Measurements from ENCODE around the gene SUCLA2.
A peak's percentile ranks its signal among the peaks of the same experiment; 100 is the strongest.
"Not testable (repeated sequence)": the region's sequence is repeated elsewhere in the genome, so short reads cannot be mapped to it uniquely, and the experiment has no call there.

Gene SUCLA2

DNA sequence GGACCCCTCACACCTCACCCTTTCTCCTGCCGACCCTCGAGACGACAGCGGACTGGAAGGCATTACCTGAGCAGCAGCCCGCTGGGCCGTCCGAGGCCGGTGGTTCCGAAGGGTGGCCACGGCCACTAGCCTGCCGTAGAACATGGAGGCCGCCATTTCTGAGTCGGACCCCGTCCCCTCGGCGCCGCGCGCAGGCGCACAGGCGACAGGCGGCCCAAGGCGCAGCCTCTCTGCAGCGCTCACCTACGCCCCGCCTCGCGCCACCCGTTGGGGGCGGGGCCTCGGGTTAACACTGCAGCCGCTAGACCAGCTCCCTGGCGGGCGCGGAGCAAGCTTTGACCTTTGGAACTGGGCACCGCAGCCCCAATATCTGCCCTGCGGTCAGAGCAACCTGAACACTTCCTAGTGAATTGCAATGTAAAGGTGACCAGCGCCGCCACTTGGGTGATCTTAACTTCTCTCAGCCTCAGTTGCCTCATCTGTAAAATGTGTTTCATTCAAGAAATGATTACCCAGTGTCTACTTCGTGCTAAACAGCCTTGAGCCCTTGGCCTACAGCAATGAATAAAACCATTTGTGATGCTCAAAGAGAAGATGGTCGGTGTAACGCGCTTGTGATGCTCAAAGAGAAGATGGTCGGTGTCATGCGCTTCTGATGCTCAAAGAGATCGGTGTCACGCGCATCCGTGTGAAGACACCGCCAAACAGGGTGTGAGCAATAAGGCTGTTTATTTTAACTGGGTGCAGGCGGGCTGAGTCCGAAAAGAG, at the start of gene SUCLA2:
Gene SUCLA2 (minus strand): TSS at position 160 of the 768 bp plus-strand sequence. CDS start 4 bp downstream, at position 156.
- DNase-seq, result peak; percentile 96

DNA sequence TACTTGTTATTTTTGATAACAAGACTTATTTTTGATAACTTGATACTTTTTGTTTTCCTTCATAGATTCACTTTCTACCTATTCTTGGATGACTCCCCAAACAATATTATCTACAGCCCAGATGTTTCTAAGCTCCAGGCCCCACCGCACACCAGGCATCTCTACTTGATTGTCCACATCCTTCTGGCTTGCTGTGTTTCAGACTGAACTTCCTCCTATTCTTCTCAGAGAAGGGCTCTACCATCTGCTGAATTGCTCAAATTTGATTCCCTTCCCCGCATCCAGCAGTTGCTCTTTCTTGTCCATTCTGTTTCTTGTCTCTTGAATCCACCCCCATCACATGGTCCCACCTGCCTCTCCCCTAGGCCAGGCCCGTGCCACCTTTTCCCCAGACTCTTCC, 49.5 kb upstream of the SUCLA2 start:
- DNase-seq, result no peak

DNA sequence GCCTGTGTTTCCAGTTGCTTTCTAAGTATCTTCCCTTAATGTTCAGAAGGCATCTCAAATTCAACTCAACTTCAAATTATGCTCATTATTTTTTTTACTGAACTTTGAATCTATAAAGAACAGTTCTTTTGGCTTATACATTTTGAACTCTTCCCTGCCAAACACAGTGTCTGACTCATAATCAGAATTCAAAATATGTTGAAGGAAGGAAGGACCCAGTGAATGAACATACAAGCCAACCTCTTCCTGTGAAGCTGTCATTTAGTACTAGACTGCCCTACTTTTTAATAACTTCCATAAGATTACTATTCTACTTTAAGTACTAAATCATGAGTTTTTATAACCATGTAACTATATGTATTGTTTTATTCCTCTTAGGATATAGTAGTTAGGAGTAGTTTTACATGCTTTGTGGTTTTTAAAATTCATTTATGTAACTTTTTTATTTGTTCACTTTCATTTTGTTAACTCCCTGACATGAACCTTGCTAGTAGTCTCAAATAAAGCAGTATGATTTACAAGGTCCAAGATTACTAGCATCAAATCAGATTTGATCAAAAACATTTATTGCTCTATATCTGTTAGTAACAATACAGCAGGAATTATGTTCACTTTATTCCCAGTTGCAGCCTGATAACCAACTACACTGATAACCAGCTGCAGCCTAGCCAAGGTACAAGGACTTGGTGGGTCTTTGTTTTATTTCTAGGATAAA, 42.9 kb upstream of the SUCLA2 start:
- no peak for DNase-seq

DNA sequence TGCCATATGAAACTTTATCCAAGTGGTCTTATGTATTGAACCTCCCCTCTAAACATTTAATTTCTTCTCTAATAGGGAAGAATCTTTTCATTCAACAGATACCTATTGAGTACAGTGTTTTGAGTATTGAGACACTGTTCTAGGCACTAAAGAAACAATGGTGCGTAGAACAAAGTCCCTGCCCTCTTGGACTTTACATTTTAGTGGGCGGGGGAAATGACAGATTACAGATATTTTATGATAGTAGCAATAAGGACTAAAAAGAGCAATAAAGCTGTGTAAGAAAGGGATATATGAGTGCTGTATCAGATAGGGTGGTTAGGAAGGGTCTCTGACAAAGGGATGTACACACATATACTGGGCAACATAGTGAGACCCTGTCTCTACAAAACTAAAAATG, 41.8 kb upstream of the SUCLA2 start:
- DNase-seq, result no peak

DNA sequence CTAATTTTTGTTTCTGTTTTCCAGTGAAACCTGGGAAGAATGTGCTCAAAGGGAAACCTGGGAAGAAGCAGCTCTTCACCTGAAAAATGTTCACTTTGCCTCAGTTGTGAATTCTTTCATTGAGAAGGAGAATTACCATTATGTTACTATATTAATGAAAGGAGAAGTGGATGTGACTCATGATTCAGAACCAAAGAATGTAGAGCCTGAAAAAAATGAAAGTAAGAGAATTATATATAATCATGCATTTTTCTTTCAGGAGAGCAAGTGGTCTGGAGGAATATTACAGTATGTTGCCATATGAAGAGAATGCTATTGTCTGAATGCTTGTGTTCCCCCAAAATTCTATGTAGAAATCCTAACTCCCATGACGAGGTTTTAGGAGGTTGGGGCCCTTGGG, 39.8 kb upstream of the SUCLA2 start:
- DNase-seq, result no peak

DNA sequence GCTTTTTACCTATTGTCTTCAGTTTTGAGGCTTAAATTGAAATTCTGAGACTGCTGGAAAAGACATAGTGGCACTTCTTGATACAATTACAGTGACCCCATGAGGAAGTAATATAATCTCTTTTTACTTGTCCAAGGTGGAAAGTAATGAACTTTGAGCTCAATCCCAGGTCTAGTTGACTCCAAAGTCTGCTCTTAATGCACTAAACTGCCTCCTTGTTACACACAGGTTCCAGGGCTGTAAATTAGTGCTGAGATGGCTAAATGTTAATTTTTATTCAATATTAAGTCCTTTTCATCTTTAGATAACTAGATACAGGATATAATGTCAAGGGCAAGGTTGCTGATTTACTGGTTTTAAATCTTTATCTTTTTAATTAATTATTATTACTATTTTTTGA, 39.0 kb upstream of the SUCLA2 start:
- no peak for DNase-seq

DNA sequence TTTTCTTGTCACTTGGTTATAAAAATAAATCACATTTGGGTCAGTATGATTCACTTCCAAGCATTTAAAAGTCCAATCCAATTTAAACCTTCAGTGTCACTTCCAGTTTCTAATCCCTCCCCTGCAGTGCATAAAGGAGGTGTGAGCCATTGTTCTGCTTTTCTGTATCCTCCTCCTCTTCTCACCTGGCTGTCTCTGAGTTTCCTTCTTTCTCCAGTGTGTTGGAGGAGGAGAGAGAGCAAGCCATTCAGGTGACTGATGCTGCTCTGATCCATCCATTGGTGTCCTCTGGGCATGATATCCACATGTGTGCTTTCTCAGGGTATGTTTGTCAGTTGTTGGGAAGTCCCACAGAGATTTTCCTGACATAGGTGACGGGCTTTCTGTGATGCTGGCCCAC, 37.7 kb upstream of the SUCLA2 start:
- DNase-seq, result no peak

DNA sequence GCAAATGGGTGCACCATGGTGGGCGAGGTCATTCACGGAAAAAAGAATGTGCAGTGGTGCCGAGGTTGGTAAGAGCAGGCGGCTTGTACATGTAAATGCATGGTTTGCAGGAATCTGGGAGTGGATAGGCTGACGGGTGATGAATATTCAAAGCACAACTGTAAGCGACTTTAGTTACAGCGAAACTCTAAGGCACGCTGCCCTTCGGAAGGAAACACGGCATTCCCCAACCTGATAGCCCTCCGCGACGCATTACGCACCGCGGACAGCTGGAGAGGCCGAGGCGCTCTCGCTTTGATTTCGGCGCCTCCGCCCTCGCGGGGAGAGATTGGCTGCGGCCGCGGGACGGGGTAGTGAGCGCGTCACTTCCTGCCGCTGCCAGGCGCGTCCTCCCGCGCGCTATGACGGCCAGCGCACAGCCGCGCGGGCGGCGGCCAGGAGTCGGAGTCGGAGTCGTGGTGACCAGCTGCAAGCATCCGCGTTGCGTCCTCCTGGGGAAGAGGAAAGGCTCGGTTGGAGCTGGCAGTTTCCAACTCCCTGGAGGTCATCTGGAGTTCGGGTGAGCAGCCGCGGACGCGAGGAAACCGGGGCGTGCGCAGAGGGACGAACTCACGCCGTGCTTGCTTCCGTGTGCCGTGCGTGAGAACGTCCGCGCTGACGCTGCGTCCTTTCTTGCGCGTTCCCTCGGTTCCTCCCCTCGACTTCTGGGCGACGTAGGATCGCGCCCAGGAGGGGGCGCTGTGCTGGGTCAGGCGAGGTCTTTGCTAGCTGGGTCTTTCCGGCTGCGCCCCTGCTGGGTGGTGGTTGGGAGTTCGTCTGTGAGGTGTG, 36.5 kb upstream of the SUCLA2 start, which contains the start of gene NUDT15:
Gene NUDT15 (plus strand): TSS at position 381 of the 828 bp plus-strand sequence. CDS start 21 bp downstream, at position 402.
- peak; percentile 99 for DNase-seq

DNA sequence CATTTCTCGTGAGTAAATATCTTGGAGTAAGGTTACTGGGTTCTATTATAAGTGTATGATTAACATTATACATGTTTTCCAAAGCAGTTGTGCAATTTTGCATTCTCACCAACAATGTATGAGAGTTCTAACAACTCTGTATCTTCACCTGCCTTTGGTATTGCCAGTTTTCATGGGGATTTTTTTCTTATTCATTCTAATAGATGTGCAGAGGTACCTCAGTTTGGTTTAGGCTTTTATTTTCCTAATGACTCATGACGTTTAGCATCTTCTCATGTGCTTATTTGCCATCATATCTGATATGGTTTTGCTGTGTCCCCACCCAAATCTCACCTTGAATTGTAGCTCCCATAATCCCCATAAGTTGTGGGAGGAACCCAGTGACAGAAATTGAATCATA, 28.8 kb upstream of the SUCLA2 start:
- DNase-seq, result no peak

DNA sequence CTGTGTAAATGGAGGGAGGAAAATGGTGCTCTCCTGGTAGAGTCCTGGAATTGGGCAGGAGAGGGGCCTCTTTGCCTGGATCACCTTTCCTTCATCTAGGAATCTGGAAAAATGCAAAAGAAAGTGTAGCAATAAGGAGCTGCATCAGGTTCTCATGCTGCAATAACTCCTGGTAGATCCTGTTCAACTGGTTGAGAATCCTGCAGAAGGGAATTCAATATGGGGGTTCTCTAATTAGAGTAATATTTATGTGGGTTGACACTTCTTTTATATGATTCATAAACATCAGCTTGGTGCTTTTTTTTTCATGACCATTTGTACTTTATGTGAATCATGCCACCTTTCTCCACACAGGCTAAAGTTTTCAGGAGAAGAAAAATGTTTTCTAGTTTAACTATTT, 27.0 kb upstream of the SUCLA2 start:
- no peak for DNase-seq

DNA sequence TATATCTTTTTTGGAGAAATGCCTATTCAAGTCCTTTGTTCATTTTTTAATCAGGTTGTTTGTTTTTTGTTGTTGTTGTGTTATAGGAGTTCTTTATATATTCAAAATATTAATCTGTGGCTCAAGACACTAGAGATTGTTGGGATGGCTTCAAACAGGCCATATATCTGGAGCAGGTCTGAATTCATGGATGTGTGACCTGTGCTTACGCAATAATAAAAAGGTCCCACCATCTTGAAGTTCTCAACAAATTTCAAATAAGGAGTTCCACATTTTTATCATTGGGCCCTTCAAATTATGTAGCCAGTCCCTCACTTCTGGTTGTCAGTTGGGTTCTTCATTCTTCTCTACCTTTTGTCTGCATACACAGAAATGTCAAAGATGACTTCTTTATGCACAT, 18.7 kb upstream of the SUCLA2 start:
- no peak for DNase-seq

DNA sequence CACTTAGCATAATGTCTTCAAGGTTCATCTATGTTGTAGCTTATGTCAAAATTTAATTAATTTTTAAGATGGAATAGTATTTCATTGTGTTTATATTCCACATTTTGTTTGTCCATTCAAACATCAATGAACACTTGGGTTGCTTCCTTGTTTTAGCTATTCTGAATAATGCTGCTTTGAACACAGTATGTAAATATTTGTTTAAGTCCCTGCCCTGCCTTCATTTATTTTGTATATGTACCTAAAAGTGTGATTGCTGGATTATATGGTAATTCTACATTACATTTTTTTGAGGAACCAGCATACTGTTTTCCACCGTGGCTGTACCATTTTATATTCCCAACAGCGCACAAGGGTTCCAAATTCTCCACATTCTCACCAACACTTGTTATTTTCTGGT, 17.6 kb upstream of the SUCLA2 start:
- no peak for DNase-seq

DNA sequence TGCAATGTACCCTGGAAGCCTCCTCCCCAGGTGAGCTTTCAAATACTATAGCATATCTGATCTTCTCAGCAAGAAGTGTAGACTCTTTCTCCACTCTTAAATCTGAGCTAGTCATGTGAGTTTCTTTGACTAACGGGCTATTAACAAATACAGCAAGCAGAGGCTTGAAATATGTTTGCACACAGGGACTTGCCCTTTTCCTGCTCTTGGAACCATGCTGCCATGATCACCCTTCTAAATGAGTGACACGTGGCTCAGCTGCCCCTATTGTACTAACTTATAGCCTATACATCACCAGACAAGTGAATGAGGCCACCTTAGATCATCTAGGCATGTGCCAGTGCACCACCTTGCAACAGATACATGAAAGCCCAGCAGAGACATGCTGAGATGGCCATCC, 13.3 kb upstream of the SUCLA2 start:
- DNase-seq, result no peak

DNA sequence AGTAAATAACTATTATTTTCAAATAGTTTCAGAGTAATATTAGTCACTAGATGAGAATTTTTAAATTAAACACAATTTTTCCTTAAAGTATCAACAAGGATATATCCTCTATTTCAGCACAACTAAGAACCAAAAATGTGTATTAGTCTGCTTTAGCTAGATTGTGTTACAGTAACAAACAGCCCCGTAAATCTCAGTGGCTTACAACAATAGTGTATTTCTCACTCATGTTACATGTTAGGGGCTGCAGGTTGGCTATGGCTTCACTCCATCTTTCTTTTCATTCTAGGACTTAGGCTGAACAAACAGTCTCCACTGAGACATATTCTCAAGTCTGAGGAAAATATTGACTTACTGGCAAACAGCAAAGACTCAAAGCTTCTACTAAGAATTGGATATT, 11.6 kb upstream of the SUCLA2 start:
- no peak for DNase-seq

DNA sequence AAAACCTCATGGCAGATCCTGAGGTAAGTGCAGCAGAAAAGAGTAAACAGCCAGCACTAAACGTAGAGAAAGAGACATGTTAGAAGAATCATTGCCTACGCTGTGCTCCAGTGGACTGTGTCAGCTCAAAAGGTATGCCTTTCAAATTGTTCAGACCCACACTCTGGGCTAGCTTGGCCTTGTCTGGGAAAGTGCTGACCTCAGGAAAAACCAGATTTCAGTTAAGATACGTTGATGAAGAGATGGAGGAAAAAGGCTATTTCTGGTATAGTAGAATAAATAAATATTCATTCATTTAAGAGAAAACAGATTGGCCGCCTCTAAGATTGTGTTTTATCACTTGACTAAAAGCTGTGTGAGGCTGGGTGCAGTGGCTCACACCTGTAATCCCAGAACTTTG, 9.6 kb upstream of the SUCLA2 start:
- no peak for DNase-seq

DNA sequence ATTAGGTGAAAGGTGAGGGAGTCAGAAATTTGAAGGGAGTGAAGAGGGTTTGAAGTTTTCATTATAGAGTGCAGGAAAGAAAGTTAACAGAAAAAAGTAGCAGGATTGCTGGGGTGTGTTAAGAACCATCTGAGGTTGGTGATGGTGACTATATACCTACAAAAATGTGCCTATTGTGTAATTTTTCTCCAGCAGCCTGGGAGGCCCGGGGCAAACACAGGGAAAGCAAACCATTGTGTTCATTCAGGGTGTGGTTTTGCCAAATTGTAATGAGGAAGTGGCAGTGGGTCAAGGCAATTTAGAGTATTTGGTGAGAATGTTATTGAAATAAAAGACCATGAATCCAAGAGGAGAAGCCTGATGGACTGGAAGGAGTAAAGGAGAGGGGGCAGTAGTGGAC, 8.2 kb upstream of the SUCLA2 start:
- no peak for DNase-seq

DNA sequence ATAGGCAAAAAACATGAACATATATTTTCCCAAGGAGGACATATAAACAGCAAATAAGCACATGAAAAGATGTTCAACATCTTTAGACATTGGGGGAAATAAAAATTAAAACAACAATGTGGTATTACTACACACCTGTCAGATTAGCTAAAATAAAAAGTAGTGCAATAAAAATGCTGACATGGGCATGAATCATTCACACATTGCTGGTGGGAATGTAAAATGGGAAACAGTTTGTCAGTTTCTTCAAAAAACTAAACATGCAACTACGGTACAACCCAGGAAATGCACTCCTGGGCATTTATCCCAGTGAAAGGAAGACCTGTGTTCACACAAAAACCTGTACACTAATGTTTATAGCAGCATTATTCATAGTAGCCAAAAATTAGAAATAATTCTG, 5.3 kb upstream of the SUCLA2 start:
- no peak for DNase-seq

DNA sequence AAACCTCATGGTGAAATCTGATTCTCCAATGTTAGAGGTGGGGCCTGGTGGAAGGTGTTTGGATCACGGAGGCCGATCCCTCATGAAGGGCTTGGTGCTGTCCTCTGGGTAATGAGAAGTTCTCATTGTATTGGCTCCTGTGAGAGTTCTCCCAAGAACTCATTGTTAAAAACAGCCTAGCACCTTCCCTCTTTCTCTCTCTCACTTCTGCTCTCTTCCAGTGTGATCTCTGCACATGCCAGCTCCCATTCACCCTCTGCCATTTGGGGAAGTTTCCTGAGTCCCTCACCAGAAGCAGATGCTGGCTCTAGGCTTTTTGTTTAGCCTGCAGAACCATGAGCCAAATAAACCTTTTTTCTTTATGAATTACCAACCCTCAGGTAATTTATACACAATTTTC, 3.1 kb upstream of the SUCLA2 start:
- no peak for DNase-seq

DNA sequence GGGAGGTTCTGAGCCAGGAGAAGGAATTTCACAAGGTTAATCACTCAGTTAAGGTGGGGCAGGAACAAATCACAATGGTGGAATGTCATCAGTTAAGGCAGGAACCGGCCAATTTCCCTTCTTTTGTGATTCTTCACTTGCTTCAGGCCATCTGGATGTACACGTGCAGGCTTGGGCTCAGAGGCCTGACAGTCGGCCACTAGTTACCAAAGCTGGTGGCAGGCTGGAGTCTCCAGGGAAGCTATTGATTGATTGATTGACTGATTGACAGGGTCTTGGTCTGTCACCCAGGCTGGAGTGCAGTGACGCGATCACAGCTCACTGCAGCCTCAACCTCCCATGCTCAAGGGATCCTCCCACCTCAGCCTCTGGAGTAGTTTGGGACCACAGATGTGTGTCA, 926 bp upstream of the SUCLA2 start:
- DNase-seq, result not testable (repeated sequence)

DNA sequence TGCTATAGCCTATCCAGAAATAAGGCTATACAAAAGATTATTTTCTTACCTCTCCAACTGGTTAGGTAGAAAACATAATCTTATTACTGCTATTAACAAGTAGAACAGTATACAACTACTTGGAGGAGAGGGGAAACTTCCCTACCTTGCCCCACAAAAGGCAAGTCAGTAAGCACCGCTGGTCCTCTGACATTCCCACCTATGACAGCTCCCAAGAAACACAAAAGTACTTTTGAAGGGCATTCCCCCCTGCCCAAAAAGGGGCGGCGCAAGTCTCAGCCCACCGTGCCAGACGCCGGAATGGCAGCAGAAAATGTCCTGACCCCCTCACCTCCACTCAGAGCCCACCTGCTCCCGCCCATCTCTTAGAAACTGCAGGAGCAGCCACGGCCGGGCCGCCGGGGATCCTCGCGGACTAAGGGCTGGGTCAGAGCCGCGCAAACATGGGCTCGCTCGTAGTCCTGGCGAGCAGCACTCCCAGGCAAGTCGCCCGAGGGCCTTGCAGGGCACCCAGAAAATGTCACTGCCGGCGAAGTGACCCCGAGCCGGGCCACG, 437 bp downstream of the SUCLA2 start:
- DNase-seq, result no peak

DNA sequence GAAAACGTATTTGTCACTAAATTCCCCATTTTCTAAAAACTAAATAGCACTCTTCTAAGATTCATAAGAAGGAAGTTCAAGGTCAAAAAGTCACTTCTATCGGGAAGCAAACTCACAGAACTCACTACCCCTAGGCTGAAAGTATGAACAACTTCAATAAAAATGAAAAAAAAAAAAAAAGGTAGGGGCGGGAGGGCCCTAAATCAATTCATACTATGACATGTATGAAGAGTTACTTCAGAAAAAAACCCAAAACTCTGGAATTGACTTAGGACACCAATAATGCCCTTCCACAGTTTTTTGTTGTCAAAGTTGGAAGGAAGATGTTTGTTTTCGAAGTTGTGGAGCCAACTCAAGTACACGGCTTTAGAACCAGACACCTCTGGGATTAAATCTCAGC, 1.1 kb downstream of the SUCLA2 start:
- no peak for DNase-seq

DNA sequence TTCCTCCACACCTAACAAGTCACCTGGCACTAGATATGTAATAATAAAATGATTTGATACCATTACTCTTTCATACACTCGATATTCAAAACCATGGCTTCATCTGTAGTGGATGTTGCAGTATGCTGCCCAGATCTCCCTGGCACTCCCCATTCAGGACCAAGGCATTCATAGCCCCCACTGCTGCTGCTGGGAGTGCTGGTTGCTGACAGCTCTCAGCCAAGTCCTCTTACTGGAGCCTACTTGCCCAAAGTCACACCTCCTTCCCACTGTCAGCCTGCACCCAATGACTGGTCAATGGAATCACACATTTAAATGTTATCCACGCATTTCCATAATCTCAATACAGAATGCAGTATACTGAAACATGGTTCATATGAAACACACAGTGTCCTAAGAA, 3.7 kb downstream of the SUCLA2 start:
- DNase-seq, result no peak

DNA sequence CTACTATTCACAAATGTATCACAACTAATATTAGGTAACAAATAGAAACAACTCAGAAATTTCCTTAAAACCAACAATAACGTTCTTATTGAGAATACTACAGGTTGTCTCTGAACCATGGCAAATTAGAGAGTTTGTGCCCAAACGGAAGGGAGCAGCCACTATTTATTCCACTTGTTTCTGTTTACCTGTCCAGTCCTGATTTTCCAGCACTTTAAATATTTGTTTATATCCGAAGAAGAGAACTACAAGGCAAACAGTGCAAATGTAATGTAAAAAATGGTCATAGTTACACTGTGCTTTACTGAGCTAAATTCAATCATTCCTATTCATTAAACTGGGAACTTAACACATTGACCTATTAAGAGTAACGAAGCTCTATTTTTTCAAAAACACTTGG, 9.2 kb downstream of the SUCLA2 start:
- no peak for DNase-seq
